Measurements from ENCODE around the gene VPS26B. TPM values are rescaled to one million over a fixed set of nuclear protein-coding genes. Genes with fewer than 3 reads are reported as not detected.

VPS26B gene
- total and polyA plus RNA-seq, 9 donors: 19.4 to 46.5 (median 36.3) TPM

GRCh38 chr11:134267966-134268365 lies 43.5 kb downstream of the VPS26B start:
- WGBS, 3 donors: 83 to 87% (median 84%) methylated on average over 11 of the region's 11 CpGs
- H3K36me3 ChIP-seq: no peaks in the 10 kb centered on the region
- no peaks in the 10 kb centered on the region for H3K27me3 ChIP-seq
- intact Hi-C loops (cut with DNase I): no loop called here
- no peak for DNase-seq
- TF ChIP-seq CTCF (IDR thresholded peaks at IDR 0.05) (no peak), EP300 (IDR thresholded peaks at IDR 0.05) (no peak), POLR2A (IDR thresholded peaks at IDR 0.05) (no peak)
- no peaks in the 10 kb centered on the region for H3K4me1 ChIP-seq (ENCODE audit: insufficient read depth)
- H3K27ac ChIP-seq: no peak overlapping the region
- H3K9me3 ChIP-seq: no peaks in the 10 kb centered on the region
- H3K4me3 ChIP-seq: no peak overlapping the region

- H3K27me3 ChIP-seq: no peaks in the 10 kb centered on the region
- no peak for TF ChIP-seq EP300 (IDR thresholded peaks at IDR 0.05)
- no peak for TF ChIP-seq CTCF (IDR thresholded peaks at IDR 0.05)
- TF ChIP-seq POLR2A (IDR thresholded peaks at IDR 0.05): no peak
- H3K4me1 ChIP-seq (ENCODE audit: insufficient read depth): no peaks in the 10 kb centered on the region
- no peak overlapping the region for H3K27ac ChIP-seq
- DNase-seq: no peak
- no peaks in the 10 kb centered on the region for H3K36me3 ChIP-seq
- no peaks in the 10 kb centered on the region for H3K9me3 ChIP-seq
- intact Hi-C loops (cut with DNase I): no loop called here
- 40 to 42% (median 40%) methylated on average over 5 of the region's 5 CpGs for WGBS, 3 donors
- no peak overlapping the region for H3K4me3 ChIP-seq
Measured at GRCh38 chr11:134270250-134270714, 45.8 kb downstream of the VPS26B start.

DNA sequence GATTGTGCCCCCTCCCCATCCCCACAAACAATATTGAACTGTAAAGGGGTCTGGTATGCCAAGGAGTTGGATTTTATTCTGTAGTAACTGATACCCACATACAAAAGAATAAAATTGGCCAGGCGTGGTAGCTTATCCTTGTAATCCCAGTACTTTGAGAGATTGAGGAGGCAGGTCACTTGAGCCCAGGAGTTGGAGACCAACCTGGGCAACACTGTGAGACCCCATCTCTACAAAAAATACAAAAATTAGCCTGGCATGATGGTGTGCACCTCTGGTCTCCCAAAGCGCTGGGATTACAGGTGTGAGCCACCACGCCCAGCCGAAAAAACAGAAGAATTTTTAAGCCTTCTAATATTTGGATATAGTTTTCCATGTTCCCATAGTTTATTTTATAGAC lies 47.5 kb downstream of the VPS26B start:
- 85 to 94% (median 91%) methylated on average over 4 of the region's 4 CpGs for WGBS, 3 donors
- no peaks in the 10 kb centered on the region for H3K27me3 ChIP-seq
- peaks cover 6% of the 10 kb centered on the region for H3K4me1 ChIP-seq (ENCODE audit: insufficient read depth)
- no peak overlapping the region for H3K4me3 ChIP-seq
- H3K27ac ChIP-seq: no peak overlapping the region
- H3K9me3 ChIP-seq: no peaks in the 10 kb centered on the region
- intact Hi-C loops (cut with DNase I): no loop called here
- no peak for DNase-seq
- H3K36me3 ChIP-seq: no peaks in the 10 kb centered on the region
- TF ChIP-seq CTCF (IDR thresholded peaks at IDR 0.05) (no peak), POLR2A (IDR thresholded peaks at IDR 0.05) (no peak), EP300 (IDR thresholded peaks at IDR 0.05) (no peak)

GRCh38 chr11:134272381-134273316 lies 48.2 kb downstream of the VPS26B start:
- intact Hi-C loops (cut with DNase I): no loop called here
- Histone ChIP-seq H3K9me3 (no peaks in the 10 kb centered on the region), H3K4me3 (no peak overlapping the region), H3K27ac (no peak overlapping the region), H3K27me3 (no peaks in the 10 kb centered on the region), H3K4me1 (ENCODE audit: insufficient read depth) (peaks cover 6% of the 10 kb centered on the region), H3K36me3 (no peaks in the 10 kb centered on the region)
- no peak for DNase-seq
- TF ChIP-seq CTCF (IDR thresholded peaks at IDR 0.05) (no peak), POLR2A (IDR thresholded peaks at IDR 0.05) (no peak), EP300 (IDR thresholded peaks at IDR 0.05) (no peak)
- WGBS, 3 donors: 30 to 33% (median 32%) methylated on average over 18 of the region's 18 CpGs
